Middle frontal gyrus (tissue), 1 donor: ENCODE data around the gene KCNA3.

ENCODE experiments used
- DNase-seq: peaks from one replicate; pipeline ENCODE4 v3.0.0-alpha.2; 2015; ENCODE audit warnings: low spot score; ENCODE audit errors: extremely low spot score

KCNA3 gene

DNA sequence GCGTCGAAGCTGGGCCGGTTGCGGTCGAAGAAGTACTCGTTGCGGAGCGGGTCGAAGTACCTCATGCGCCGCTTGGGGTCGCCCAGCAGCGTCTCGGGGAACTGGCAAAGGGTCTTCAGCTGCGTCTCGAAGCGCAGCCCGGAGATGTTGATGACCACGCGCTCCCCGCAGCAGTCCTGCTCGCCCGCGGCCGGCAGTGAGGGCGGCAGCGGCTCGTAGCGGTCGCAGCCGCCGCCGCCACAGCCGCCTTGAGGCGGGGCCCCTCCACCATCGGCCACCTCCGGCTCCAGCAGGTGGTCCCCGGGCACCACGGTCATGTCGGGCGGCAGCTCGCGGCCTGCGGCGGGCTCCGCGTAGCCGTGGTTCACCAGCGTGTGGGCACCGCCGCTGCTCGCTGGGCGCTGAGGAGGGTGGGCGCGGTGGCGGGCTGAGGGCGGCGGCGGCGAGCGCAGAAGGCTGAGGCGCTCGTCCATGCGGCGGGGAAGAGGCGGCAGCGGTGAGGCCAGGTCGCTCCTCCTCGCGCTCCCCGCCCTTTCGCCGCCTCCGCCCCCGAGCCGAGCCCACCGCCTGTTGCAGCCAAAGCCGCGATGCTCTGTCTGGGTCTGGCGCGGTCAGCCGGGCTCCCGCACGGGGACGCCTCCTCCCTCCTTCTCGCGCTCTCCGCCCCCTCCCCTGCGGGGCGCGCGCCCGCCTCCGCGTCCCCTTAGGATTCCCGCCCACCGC lies at the start of gene KCNA3:
TSS of gene KCNA3 (minus strand) at position 604 of the 723 bp plus-strand sequence. CDS start at position 473, 131 bp downstream.
- DNase-seq = no peak

DNA sequence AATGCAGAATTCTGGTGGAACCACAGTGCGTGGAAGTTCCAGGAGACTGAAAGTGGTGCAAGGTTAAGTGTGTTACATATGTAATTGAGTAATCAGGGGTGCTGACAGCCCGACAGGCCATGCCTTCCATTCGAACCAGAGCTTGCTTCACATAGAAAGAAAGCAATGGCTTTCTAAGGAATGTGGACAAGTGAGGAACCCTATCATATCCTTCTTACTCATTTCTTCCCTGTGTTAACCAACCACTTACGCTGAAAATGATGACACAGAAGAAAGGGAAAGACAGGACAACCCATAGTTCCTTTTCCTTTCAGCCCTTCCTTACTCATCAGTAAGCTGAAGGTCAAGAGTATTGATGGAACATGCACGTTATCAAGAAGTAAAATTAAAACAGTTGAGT lies 48.1 kb upstream of the KCNA3 start:
- no peak for DNase-seq

DNA sequence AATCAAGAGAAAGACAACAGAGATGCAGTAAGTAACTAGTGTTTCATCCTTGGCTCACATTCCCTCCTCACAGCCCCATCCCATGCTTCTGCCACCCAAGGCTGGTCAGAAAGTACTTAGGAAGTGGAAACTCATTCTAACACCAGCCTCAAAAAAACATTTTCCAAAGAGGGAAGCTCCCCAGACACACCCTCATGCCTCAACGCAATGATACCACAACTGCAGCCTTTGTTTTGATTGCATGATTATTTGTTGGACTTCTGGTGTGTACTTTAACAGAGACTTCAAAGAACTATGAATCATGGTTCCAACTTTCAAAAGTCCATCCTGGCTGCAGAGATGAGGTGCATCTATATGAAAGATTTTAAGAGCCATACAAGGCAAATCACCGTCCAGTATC lies 45.2 kb upstream of the KCNA3 start:
- DNase-seq = no peak

DNA sequence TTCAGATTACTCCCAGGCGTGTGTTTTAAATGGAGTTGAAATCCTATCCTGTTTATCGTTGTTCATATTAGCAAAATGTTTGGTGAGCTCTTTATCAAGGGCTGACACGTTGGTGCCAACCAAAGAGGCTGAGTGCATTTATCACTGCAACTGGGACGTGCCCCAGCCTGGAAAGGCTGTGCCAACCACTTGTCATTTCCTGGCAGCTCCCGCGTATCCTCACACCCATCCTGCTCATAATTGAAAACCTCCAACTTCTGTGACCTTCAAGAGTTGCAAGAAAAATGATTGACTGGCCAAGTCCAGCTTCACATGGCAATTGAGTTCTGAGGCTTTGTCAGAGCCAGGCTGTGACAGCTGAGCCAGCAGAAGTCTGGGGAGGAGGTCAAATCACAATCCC lies 43.7 kb upstream of the KCNA3 start:
- no peak for DNase-seq

DNA sequence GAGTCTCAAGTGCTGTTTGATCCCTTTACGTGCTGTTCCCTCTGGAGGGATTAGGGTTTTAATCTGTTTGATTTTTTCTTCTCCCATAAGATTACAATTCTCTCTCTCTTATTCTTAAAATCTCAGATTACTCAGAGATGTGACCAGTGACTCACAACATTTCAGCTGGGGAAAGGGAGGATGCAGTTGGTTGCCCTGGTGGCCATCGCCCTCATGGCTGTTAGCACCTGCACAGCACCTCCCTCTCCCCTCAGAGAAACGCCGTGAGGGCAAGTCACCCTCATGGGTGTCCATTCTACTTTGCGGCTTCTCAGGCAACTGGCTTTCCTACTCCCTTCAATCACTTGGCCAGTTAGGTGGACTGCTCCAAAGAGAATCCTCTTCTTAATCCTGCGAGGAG lies 42.4 kb upstream of the KCNA3 start:
- no peak for DNase-seq

DNA sequence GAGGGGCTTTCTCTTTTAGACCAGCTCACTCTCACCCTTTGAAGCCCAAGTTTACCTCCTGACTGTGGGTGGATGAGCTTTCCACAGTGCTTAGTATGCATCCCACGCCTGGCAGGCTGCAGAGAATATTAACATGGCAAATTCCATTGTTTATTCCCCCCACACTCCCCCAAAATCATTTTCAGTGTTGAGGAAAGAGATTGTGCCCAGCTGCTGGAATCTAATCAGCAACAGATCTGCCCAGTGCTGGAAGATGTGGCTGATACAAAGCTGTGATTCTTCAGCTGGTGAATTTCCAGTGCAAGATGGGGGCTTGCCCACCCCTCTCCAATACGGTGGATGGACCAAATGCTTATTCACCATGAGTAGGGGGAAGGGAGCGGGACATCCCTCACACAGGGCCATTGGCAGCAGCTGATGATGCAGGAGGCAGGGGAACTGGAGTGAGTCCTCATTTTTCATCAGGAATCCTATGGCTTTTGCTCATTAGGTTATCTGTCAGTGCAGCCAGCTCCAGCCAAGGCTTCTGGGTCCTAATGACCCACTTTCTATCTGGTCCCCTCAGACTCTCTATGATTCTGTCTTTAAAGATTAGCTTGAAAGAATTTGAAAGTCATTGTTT lies 39.7 kb upstream of the KCNA3 start:
- DNase-seq = no peak

DNA sequence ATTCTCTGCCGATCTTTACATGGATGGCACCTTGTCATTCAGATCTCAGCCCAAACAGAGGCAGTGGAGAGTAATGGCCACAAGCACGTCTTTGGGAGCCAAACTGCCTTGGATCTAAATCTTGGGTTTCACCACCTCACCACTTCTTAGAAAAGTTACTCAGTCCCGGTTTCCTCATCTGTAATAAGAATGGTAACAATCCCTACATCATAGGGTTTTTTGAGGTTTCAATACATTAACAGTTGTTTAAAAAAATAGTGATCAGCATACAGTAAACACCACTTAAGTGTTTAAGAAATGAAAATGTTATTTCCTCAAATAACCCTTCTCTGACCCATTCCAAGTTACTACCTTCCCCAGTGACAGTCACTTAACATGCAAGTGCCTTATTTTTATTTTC lies 38.5 kb upstream of the KCNA3 start:
- DNase-seq = no peak

DNA sequence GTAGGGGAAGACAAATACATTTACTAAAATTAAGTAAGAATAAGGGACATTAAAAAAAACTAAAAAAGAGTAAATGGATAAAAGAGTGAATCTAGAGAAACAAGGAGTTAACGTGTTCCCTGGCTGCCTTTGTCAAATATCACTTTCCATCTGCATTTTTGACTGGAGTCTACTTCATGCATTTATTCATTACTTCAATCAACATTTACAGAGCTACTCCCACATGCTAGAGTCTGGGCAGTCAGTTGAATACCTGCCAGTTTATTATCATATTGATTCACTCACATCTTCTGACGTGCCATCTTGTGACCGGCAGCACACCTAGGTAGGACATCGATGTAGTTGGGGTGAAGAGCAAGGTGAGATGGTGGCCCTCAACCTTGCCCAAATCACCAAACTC lies 35.6 kb upstream of the KCNA3 start:
- DNase-seq = no peak

DNA sequence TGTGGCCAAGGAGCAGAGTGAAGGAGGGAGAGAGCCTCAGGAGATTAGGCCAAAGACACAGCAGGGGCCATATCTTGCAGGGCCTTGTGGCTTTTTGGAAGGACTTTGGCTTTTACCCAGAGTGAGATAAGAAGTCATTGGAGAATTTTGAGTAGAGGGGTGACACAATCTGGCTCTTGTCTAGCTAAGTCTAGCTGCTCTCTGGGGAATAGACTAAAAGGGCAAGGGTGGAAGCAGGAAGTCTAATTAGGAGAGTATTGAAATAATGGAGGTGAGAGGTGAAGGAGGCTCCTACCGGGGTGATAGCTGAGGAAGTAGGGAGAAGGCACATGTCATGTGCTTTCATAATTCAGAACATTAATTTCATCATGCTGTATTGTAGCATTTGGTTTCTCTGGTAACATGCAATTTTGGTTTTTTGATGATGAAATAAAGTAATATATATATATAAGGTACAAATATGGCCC lies 34.3 kb upstream of the KCNA3 start:
- no peak for DNase-seq

DNA sequence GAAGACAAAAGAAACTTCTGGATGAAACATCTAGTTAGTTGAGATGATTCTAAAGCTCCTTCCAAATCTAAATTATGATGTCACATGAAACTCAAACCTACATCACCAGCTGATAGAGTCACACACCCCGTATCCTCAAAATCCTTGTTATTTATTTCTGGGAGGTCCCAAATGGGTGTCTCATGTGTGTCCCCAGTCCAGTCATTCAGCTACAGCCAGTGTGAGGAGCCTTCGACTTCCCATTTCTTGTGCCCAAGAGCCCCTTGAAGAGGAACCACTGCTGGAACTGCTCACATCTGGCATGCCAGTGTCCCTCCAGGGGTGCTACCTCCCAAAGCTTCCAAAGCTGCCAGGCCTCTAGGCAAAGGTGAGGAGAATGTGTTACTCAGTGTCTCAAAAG lies 32.5 kb upstream of the KCNA3 start:
- no peak for DNase-seq

DNA sequence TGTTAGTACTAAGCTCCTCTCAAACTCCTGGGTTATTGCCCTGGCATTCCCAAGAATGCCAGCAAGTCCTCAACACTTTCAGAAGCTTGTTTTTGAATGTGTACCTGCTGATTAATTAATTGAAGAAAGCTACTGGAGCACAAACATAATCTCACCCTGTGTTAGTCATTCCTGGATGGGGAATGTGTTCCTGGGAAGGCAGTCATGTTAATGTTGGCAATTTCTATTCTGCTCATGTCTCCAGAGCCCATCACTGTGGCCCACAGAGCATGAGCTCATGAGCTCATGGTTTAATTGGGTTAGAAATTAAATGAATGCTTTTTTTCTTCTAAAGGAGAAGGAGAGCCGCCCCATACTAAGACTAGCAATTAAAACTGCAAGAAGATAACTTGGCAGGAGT lies 31.9 kb upstream of the KCNA3 start:
- DNase-seq = no peak

DNA sequence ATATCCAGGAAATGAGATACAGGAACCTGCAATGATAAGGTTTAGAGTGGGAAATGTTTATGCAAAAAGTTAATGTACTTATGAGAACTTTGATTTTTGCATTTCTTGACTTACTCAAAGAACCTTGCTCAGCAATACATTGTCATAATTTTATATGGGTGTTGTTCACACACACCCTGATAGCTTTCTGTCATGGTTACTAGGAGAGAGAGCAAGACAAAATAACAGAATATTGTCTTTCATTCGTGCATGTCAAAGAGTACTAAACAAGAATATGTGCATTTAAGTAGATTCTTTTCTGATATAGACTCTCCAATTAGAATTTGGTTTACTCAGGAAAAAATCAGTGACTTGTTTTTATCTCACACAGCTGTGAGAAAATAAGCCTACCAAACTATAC lies 27.5 kb upstream of the KCNA3 start:
- no peak for DNase-seq

DNA sequence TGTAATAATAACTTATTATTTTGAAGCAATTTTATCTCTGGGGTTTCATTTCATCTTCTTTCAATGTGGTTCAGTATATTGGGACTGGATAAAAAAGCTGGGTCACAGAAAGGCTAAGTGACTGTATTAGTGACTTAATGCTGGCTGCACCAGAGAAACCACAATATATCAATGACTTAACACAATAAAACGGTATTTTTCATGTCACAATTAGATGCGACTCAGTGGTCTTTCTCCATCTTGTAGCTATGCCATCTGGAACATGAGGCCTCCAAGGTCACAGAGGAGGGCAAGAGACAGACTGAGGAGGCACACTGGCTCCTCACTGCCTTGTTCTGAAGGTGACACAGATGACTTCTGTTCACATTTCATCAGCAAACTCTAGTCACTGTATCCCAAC lies 26.0 kb upstream of the KCNA3 start:
- no peak for DNase-seq

DNA sequence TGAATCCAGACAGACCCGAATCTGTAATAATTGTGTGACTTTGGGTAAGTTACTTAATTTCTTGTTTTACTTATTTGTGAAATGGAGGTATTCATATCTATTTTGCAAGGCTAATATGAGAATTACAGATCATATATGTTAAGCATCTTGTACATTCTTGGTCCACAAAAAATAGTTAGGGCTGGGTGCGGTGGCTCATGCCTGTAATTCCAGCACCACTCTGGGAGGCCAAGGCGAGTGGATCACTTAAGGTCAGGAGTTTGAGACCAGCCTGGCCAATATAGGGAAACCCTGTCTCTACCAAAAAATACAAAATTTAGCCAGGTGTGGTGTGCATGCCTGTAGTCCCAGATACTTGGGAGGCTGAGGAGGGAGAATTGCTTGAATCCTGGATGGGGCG lies 22.9 kb upstream of the KCNA3 start:
- no peak for DNase-seq

DNA sequence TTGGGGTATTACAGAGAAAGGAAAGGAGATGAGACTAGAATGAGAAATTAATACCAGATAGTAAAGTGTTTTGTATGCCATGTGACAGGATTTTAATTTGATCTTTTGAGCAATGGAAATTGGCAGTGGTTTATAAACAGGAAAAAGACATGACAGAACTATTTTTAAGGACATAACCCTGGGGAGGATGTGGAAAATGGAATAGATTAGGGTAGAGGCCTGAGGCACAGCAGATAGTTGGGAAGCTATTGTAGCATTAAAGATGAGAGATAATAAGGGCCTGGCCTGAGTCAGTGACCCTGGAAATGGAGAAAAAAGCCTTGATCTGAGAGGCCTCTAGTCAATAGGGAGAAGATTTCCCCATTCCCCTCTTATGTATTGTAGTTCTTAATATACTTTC lies 22.1 kb upstream of the KCNA3 start:
- no peak for DNase-seq

DNA sequence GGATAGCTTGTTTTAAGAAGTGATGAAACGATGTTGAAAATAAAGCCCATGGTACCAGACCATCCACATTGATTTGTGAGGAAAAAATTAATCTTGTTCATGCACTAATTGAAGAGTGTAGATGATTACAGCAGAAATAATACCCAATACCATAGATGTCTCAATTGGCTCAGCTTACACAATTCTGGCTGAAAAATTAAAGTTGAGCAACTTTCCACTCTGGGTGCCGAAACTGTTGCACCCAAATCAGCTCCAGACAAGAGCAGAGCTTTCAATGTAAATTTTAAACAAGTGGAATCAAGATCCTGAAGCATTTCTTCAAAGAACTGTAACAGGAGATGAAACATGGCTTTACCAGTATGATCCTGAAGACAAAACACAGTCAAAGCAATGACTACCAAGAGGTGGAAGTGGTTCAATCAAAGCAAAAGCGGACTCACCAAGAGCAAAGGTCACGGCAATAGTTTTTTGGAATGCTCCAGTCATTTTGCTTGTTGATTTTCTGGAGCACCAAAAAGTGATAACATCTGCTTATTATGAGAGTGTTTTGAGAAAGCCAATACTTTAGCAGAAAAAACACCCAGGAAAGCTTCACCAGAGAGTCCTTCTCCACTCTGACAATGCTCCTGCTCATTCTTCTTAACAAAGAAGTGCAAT lies 16.1 kb upstream of the KCNA3 start:
- no peak for DNase-seq

DNA sequence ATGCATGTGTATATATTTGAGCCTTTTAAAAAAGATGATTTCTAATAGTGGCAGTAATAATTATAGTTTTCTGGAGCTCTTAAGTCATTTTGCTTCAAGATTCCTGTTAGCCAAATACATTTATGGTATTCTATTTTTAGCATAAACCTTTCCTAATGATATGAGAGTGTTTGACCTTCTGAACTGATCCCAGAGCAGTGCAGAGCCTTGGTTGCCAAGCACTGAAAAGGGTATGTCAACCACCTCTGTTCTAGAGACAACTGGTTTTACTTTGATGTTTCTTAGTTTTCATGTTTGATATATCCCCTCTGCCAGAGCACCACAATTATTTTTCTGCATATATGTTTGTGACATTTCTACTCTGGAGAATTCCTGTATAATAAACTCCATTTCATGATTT lies 15.1 kb upstream of the KCNA3 start:
- DNase-seq = no peak

DNA sequence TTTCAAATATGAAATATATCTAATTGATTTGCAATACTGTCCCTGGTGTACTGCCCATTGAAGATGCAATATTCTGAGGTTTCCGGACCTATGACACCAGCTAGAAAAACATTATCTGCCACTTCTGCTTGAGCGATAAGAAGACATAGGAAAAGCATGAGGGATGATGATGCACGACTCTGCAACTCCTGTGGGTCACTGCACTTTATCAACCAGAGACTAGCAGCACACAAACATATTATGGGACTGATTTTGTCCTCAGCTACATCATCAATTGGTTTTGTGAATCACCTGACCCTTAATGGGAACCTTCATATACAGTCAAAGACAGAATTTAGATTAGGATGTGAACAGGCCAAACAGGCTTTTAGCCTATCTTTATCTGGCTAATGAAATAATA lies 13.8 kb upstream of the KCNA3 start:
- DNase-seq = no peak

DNA sequence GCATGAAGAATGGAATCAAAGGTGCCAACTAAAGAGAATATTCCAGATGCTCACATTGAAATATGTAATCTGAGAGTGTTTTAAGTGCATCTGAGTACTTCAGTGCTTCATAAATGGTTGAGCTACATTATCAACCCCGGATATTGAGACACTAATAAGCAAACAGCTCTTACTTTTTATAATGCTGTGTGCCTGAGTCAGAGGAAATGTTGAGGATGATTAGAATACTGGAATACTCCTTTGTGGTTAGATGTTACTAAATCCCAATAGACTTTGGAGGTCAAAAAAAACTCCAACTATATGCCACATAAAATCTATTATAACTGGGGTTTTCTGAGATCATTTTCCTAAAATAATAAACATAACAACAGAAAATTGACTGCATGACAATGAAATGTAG lies 12.5 kb upstream of the KCNA3 start:
- DNase-seq = no peak

DNA sequence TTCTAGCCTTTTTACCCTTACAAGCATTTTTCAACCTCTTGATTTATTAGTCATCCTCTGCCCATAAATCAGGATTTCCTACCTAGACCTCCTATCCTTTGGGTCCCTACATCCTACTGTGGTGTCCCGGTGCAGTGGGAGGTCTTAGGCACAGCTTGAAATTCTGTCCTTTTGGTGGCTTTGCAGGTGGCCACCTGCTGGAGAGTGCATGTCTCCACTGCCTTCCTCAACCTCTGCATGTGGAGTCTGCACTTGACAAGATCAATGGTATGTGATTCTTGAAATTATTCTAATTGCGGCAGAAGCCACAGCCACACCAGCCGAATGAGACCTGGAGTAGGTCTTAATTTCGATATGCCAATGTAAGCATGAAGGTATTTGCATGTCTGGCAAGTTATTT lies 11.4 kb upstream of the KCNA3 start:
- no peak for DNase-seq

DNA sequence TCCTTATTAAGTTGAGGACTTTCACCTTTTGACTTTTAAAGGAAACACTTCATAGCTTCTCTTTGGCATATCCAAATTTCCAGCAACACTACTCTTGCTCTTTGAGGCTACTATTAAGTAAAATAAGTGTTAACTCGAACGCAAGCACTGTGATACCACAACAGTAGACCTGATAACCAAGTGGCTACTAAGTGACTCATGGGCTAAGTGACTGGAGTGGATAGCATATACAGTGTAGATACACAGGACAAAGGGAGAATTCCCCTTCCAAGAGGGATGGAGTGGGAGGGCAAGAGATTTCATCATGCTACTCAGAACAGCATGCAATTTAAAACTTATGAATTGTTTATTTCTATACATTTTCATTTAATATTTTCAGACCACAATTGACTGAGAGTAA lies 9.8 kb upstream of the KCNA3 start:
- DNase-seq = no peak

DNA sequence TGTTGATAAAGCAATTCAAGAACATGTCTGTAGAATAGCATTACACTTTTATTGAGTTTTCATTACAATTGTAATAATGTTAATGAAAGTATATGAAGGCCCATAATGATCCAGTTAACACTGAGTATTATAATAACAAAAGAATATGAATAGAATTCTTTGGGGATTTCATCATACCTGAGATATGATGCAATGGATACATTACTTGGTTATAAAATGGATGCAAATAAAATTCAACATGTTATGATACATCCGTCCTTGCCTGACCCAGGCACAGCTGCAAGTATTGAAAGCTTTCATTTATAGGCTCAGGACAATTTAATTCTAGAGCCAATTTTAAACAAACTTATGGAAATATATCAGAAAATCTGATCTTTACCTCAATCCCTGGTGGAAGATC lies 8.2 kb upstream of the KCNA3 start:
- DNase-seq = no peak
